HPDE6-E6E7 (cell line): Measurements from ENCODE around the gene CALML6.

Experiments
- DNase-seq: peaks from one replicate; pipeline ENCODE4 v3.0.0; 2011; ENCODE audit warnings: missing footprints; ENCODE audit errors: extremely low spot score

Gene CALML6

GRCh38 chr1:1965546-1965945, 50.5 kb downstream of the CALML6 start:
- DNase-seq, result no peak

GRCh38 chr1:1966071-1966740, 51.1 kb downstream of the CALML6 start:
- no peak for DNase-seq
